H1 (cell line): ENCODE measurements around the gene CELF5.

Experiments used
- E2F6 ChIP-seq: IDR thresholded peaks from 2 replicates; pipeline ENCODE4 v1.6.1; 2012; ENCODE audit warnings: inconsistent platforms
- EZH2 ChIP-seq: fragments of 200-600 bp; sonication (generic); IDR thresholded peaks from 2 replicates; pipeline ENCODE4 v1.7.1; 2012; ENCODE audit warnings: low read depth, mild to moderate bottlenecking, moderate library complexity, low read length, inconsistent platforms; ENCODE audit not compliant: severe bottlenecking
- GABPA ChIP-seq: IDR thresholded peaks from 2 replicates; pipeline ENCODE4 v1.6.1; 2011; ENCODE audit warnings: mild to moderate bottlenecking, low read length, moderate library complexity, borderline replicate concordance; ENCODE audit not compliant: insufficient read depth
- NRF1 ChIP-seq: IDR thresholded peaks from 2 replicates; pipeline ENCODE4 v1.6.1; 2011; ENCODE audit warnings: mild to moderate bottlenecking, low read depth, low read length, improper control_type of control experiment
- RAD21 ChIP-seq, 2 experiments: IDR thresholded peaks in 1 of 2; conservative IDR thresholded peaks in 1 of 2; 2 replicates each; pipeline ENCODE4 v1.6.1; 2011; ENCODE audit warnings: low read depth in 2 of 2, low read length in 2 of 2, improper control_type of control experiment in 1 of 2, inconsistent platforms in 1 of 2, mild to moderate bottlenecking in 1 of 2, moderate library complexity in 1 of 2
- SUZ12 ChIP-seq: fragments of 200-600 bp; sonication (generic); IDR thresholded peaks from 2 replicates; pipeline ENCODE4 v1.6.1; 2012; ENCODE audit warnings: mild to moderate bottlenecking, inconsistent platforms, low read length, moderate library complexity, mixed read lengths

GRCh38 chr19:3345850-3346460, 121.5 kb downstream of the CELF5 start:
- TF ChIP-seq RAD21 (IDR thresholded peaks at IDR 0.05 in 1 of 2, conservative IDR thresholded peaks at IDR 0.05 in 1 of 2; ENCODE audit: low read depth in 2 of 2, low read length in 2 of 2) (no peak), GABPA (no peak), SUZ12 (no peak), NRF1 (no peak), EZH2 (no peak), E2F6 (no peak)
